OCI-LY1 (cell line): Measurements from ENCODE around the gene SYNE1.

Experiments used
- H2AFZ ChIP-seq: fragments of 200-600 bp; sonication (generic), shearing (Covaris generic); 2 replicates; pipeline ENCODE4 v1.6.0; 2014; ENCODE audit warnings: antibody characterized with exemption, mild to moderate bottlenecking, low read length
- H3F3A ChIP-seq: fragments of 200-600 bp; sonication (generic), shearing (Covaris generic); 2 replicates; pipeline ENCODE4 v1.6.0; 2014; ENCODE audit warnings: mild to moderate bottlenecking, antibody characterized with exemption, low read length, moderate library complexity; ENCODE audit not compliant: insufficient read depth
- H3K27ac ChIP-seq: fragments of 200-600 bp; sonication (generic); 2 replicates; pipeline ENCODE4 v1.5.1; 2014; ENCODE audit warnings: low read length, mixed run types, mild to moderate bottlenecking, low read depth; ENCODE audit not compliant: poor library complexity, severe bottlenecking
- H3K27me3 ChIP-seq: fragments of 200-600 bp; sonication (generic); 2 replicates; pipeline ENCODE4 v1.6.0; 2014; ENCODE audit warnings: antibody characterized with exemption, mild to moderate bottlenecking, low read length, moderate library complexity; ENCODE audit not compliant: insufficient read depth
- H3K36me3 ChIP-seq: fragments of 200-600 bp; sonication (generic); 2 replicates; pipeline ENCODE4 v1.6.1; 2014; ENCODE audit warnings: mild to moderate bottlenecking, antibody characterized with exemption, low read length, moderate library complexity, mixed read lengths; ENCODE audit not compliant: insufficient read depth
- H3K4me1 ChIP-seq: fragments of 200-600 bp; sonication (generic); 2 replicates; pipeline ENCODE4 v1.5.1; 2014; ENCODE audit warnings: mild to moderate bottlenecking, low read length, moderate library complexity; ENCODE audit not compliant: insufficient read depth, severe bottlenecking
- H3K4me2 ChIP-seq: fragments of 200-600 bp; sonication (generic), shearing (Covaris generic); 2 replicates; pipeline ENCODE4 v1.6.1; 2014; ENCODE audit warnings: low read length
- H3K4me3 ChIP-seq: fragments of 200-600 bp; sonication (generic); 2 replicates; pipeline ENCODE4 v1.5.1; 2014; ENCODE audit warnings: low read length, low read depth, mild to moderate bottlenecking, mixed read lengths; ENCODE audit not compliant: poor library complexity, severe bottlenecking
- H3K79me2 ChIP-seq: fragments of 200-600 bp; shearing (Covaris generic); 2 replicates; pipeline ENCODE4 v1.6.1; 2016; ENCODE audit warnings: mixed run types, low read length, mixed read lengths; ENCODE audit not compliant: insufficient read depth
- H3K9ac ChIP-seq: fragments of 200-600 bp; sonication (generic), shearing (Covaris generic); 2 replicates; pipeline ENCODE4 v1.6.1; 2014; ENCODE audit warnings: mild to moderate bottlenecking, low read length, mixed read lengths
- H3K9me2 ChIP-seq: fragments of 200-600 bp; sonication (generic), shearing (Covaris generic); 2 replicates; pipeline ENCODE4 v1.6.1; 2014; ENCODE audit warnings: low read depth, mild to moderate bottlenecking, low read length, mixed read lengths
- H3K9me3 ChIP-seq: fragments of 200-600 bp; shearing (Covaris generic); 2 replicates; pipeline ENCODE4 v1.6.1; 2014; ENCODE audit warnings: low read length, mixed read lengths
- H4K20me1 ChIP-seq: fragments of 200-600 bp; sonication (generic), shearing (Covaris generic); 2 replicates; pipeline ENCODE4 v1.6.0; 2016; ENCODE audit warnings: mild to moderate bottlenecking, low read length; ENCODE audit not compliant: insufficient read depth
- EZH2 ChIP-seq: fragments of 200-600 bp; sonication (generic), shearing (Covaris generic); IDR thresholded peaks from 2 replicates; pipeline ENCODE4 v1.8.0; 2017; ENCODE audit warnings: borderline replicate concordance, mixed run types, mild to moderate bottlenecking, antibody characterized with exemption, low read length, moderate library complexity, mixed read lengths
- TF ChIP-seq, protein P1 (sequence below): fragments of 200-600 bp; sonication (generic), shearing (Covaris generic); IDR thresholded peaks from 2 replicates; pipeline ENCODE4 v1.5.1; 2017; ENCODE audit warnings: mild to moderate bottlenecking, antibody characterized with exemption, low read length, moderate library complexity, mixed read lengths

The SYNE1 gene

GRCh38 chr6:152166497-152166896, 470.7 kb downstream of the SYNE1 start:
- no peak overlapping the region for H3K9ac ChIP-seq
- peaks cover 26% of the 10 kb centered on the region for H3K4me1 ChIP-seq
- no peak overlapping the region for H3K4me3 ChIP-seq
- H3K4me2 ChIP-seq: no peak overlapping the region; the same call in 1 of the 2 replicates
- no peaks in the 10 kb centered on the region for H3K9me3 ChIP-seq
- no peak overlapping the region for H2AFZ ChIP-seq
- H3F3A ChIP-seq: no peaks in the 10 kb centered on the region
- TF ChIP-seq, protein P1, sequence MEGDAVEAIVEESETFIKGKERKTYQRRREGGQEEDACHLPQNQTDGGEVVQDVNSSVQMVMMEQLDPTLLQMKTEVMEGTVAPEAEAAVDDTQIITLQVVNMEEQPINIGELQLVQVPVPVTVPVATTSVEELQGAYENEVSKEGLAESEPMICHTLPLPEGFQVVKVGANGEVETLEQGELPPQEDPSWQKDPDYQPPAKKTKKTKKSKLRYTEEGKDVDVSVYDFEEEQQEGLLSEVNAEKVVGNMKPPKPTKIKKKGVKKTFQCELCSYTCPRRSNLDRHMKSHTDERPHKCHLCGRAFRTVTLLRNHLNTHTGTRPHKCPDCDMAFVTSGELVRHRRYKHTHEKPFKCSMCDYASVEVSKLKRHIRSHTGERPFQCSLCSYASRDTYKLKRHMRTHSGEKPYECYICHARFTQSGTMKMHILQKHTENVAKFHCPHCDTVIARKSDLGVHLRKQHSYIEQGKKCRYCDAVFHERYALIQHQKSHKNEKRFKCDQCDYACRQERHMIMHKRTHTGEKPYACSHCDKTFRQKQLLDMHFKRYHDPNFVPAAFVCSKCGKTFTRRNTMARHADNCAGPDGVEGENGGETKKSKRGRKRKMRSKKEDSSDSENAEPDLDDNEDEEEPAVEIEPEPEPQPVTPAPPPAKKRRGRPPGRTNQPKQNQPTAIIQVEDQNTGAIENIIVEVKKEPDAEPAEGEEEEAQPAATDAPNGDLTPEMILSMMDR: no peak
- TF ChIP-seq EZH2: no peak
- H3K9me2 ChIP-seq: no peaks in the 10 kb centered on the region
- H3K79me2 ChIP-seq: no peaks in the 10 kb centered on the region
- no peaks in the 10 kb centered on the region for H4K20me1 ChIP-seq
- no peaks in the 10 kb centered on the region for H3K27me3 ChIP-seq
- H3K36me3 ChIP-seq: peaks cover 53% of the 10 kb centered on the region
- H3K27ac ChIP-seq: peak overlapping the region; percentile 45

DNA sequence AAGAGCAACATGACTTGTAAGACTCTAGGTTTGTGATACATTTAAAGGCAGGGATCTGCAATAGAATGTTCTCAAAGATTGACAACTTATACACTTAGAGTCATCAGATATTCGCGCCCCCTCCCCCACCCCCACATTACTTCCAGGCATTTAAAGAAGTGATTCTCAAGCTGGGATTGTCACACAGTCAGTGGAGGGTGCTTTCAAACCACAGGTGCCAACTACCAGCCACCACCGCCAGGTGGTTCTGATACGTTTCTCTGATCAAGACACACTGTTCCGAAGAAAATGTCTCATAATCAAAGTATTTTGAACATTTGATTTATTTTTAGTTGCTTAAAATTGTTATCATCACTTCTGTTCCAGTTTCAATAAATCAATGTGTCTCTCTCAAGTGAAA, 472.2 kb downstream of the SYNE1 start:
- H3K36me3 ChIP-seq: peaks cover 38% of the 10 kb centered on the region; the same call in 1 of the 2 replicates
- H3K4me2 ChIP-seq: no peak overlapping the region
- H3K27me3 ChIP-seq: no peaks in the 10 kb centered on the region
- H3F3A ChIP-seq: no peaks in the 10 kb centered on the region
- H3K9ac ChIP-seq: no peak overlapping the region
- H3K27ac ChIP-seq: no peak overlapping the region
- H3K9me3 ChIP-seq: no peaks in the 10 kb centered on the region
- H2AFZ ChIP-seq: no peak overlapping the region
- no peaks in the 10 kb centered on the region for H4K20me1 ChIP-seq
- H3K9me2 ChIP-seq: no peaks in the 10 kb centered on the region
- peaks cover 26% of the 10 kb centered on the region for H3K4me1 ChIP-seq
- no peaks in the 10 kb centered on the region for H3K79me2 ChIP-seq
- TF ChIP-seq, protein P1: peak; percentile 14; the same call in 1 of the 2 replicates
- no peak for TF ChIP-seq EZH2
- H3K4me3 ChIP-seq: no peak overlapping the region

DNA sequence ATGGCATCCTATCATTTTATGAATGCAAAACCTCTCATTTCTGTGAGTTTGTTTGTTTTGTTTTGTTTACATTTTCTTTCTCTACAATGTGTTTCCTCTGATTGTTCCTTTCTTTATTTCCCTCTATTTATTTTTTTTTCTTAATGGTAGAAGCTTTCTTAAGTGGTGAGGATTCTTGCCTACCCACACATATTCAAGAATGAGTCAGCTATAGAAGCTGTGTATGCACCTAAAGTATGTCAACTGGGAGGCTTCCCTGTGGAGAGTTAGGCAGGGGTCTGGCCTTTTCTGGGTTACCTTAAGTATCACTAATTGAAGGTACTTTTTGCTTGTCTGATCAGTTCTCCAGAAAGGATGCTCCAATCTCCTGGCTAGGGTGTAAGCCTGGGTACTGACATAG, 475.7 kb downstream of the SYNE1 start:
- no peaks in the 10 kb centered on the region for H3F3A ChIP-seq
- peaks cover 3% of the 10 kb centered on the region for H3K4me1 ChIP-seq
- H3K27me3 ChIP-seq: no peaks in the 10 kb centered on the region
- H3K4me3 ChIP-seq: no peak overlapping the region
- H3K4me2 ChIP-seq: no peak overlapping the region
- H3K36me3 ChIP-seq: peaks cover 42% of the 10 kb centered on the region; the same call in 1 of the 2 replicates
- no peaks in the 10 kb centered on the region for H4K20me1 ChIP-seq
- no peak overlapping the region for H3K27ac ChIP-seq
- no peak overlapping the region for H3K9ac ChIP-seq
- no peaks in the 10 kb centered on the region for H3K79me2 ChIP-seq
- no peaks in the 10 kb centered on the region for H3K9me3 ChIP-seq
- H2AFZ ChIP-seq: no peak overlapping the region
- TF ChIP-seq, protein P1: no peak
- TF ChIP-seq EZH2: no peak
- H3K9me2 ChIP-seq: no peaks in the 10 kb centered on the region
